Measurements from ENCODE around the gene WDR6. TPM values are rescaled to one million over a fixed set of nuclear protein-coding genes. Genes with fewer than 3 reads are reported as not detected.

The WDR6 gene
- total and polyA plus RNA-seq, 4 donors: 80.3 to 138 (median 109) TPM

DNA sequence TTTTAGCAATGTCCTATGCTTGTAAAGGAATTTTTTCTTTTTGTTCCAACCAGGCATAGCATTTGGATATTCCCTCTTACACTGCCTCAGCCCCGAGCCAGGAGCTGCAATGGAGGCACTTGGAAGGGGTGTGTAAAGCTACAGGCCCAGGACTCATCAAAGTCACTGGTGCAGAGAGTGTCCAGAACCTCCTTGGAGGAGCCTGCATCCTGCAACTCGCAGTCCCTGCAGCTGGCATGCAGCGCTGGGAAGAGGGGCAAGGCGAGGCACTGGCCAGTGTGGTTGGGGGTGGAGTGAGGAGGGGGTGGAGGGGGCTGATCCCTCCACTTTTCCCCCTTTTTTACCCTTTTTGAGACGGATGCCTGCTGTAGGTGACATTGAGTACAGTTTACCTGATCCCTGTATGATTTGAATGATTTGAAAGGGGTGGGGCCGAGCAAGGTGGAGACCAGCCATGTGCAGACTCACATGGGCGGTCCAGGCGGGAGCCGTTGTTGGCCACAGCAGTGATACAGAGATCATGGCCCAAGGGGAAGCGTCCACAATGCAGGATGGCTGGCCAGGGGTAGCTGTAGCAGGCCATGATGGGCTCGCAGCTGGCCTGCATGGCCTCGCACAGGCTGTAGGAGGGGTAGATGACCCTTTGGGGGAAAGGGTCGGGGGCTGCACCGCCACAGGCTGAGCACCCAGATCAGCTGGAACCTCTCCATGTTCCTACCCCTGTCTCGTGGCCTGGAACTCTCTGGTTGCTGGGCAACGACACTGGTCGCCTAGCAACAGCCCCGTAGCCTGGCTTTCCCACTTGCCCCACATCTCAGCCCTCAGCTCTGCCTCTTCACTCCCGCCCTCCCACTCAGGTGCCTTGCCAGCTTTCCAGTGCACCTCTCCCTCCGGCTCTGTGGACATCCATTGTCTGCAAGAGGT is 9.2 kb upstream of the WDR6 start:
- Histone ChIP-seq H3K9me3 (ENCODE audit: control insufficient read depth in 4 of 4, insufficient read depth in 3 of 4, low read length in 3 of 4) (no peaks in the 10 kb centered on the region), H3K9ac (ENCODE audit: insufficient read depth in 1 of 2, low read length in 2 of 2) (no peak overlapping the region), H3K27me3 (ENCODE audit: control insufficient read depth in 3 of 3, insufficient read depth in 3 of 3, low read length in 2 of 3) (no peaks in the 10 kb centered on the region), H3K4me3 (no peak overlapping the region), H3K36me3 (ENCODE audit: control insufficient read depth in 4 of 4, insufficient read depth in 4 of 4, low read length in 4 of 4) (peaks cover 0 to 12% (median 1%) of the 10 kb centered on the region in 4 donors), H3K27ac (ENCODE audit: low read depth in 1 of 2, low read length in 1 of 2) (no peak overlapping the region), H3K4me1 (ENCODE audit: control insufficient read depth in 5 of 5, insufficient read depth in 5 of 5, low read length in 5 of 5) (peaks cover 0 to 9% (median 2%) of the 10 kb centered on the region in 5 donors)
- ATAC-seq (ENCODE audit: insufficient read depth, low FRiP score): no peak
- TF ChIP-seq, protein P1, sequence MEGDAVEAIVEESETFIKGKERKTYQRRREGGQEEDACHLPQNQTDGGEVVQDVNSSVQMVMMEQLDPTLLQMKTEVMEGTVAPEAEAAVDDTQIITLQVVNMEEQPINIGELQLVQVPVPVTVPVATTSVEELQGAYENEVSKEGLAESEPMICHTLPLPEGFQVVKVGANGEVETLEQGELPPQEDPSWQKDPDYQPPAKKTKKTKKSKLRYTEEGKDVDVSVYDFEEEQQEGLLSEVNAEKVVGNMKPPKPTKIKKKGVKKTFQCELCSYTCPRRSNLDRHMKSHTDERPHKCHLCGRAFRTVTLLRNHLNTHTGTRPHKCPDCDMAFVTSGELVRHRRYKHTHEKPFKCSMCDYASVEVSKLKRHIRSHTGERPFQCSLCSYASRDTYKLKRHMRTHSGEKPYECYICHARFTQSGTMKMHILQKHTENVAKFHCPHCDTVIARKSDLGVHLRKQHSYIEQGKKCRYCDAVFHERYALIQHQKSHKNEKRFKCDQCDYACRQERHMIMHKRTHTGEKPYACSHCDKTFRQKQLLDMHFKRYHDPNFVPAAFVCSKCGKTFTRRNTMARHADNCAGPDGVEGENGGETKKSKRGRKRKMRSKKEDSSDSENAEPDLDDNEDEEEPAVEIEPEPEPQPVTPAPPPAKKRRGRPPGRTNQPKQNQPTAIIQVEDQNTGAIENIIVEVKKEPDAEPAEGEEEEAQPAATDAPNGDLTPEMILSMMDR (IDR thresholded peaks at IDR 0.05; ENCODE audit: control extremely low read depth, extremely low read depth): no peak
- 83 to 87% methylated on average over 20 of the region's 20 CpGs for WGBS, 2 donors
- DNase-seq: peak in 2 of 3 donors; percentile 55 to 60

GRCh38 chr3:48999085-48999858 is 7.9 kb upstream of the WDR6 start:
- no peak for DNase-seq
- no peaks in the 10 kb centered on the region for H3K27me3 ChIP-seq (ENCODE audit: control insufficient read depth in 3 of 3, insufficient read depth in 3 of 3, low read length in 2 of 3)
- H3K9me3 ChIP-seq (ENCODE audit: control insufficient read depth in 4 of 4, insufficient read depth in 3 of 4, low read length in 3 of 4): no peaks in the 10 kb centered on the region
- ATAC-seq (ENCODE audit: insufficient read depth, low FRiP score): no peak
- H3K4me3 ChIP-seq: no peak overlapping the region
- peaks cover 0 to 9% (median 2%) of the 10 kb centered on the region in 5 donors for H3K4me1 ChIP-seq (ENCODE audit: control insufficient read depth in 5 of 5, insufficient read depth in 5 of 5, low read length in 5 of 5)
- 85 to 87% methylated on average over 8 of the region's 8 CpGs for WGBS, 2 donors
- H3K27ac ChIP-seq (ENCODE audit: low read depth in 1 of 2, low read length in 1 of 2): no peak overlapping the region
- TF ChIP-seq, protein P1 (IDR thresholded peaks at IDR 0.05; ENCODE audit: control extremely low read depth, extremely low read depth): no peak
- H3K9ac ChIP-seq (ENCODE audit: insufficient read depth in 1 of 2, low read length in 2 of 2): no peak overlapping the region
- peaks cover 0 to 10% (median 1%) of the 10 kb centered on the region in 4 donors for H3K36me3 ChIP-seq (ENCODE audit: control insufficient read depth in 4 of 4, insufficient read depth in 4 of 4, low read length in 4 of 4)

DNA sequence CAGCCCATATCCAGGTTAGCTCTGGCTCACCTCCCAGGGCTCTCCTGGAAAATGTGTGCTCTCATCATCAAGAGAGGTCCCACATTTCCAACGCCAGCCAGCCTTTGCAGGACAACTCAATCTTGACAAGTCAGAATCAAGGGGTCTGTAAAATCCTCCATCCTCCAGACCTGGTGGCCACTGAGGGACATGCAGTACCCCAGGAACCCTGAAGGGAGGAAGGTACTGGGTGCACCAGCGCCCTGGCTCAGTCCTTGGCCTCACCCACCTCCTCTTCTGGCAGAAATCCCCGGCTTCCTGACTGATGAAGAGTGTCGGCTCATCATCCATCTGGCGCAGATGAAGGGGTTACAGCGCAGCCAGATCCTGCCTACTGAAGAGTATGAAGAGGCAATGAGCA is 6.0 kb upstream of the WDR6 start:
- no peak for DNase-seq
- Histone ChIP-seq H3K27ac (ENCODE audit: low read depth in 1 of 2, low read length in 1 of 2) (no peak overlapping the region), H3K27me3 (ENCODE audit: control insufficient read depth in 3 of 3, insufficient read depth in 3 of 3, low read length in 2 of 3) (no peaks in the 10 kb centered on the region), H3K36me3 (ENCODE audit: control insufficient read depth in 4 of 4, insufficient read depth in 4 of 4, low read length in 4 of 4) (peaks cover 0 to 7% (median 1%) of the 10 kb centered on the region in 4 donors), H3K4me1 (ENCODE audit: control insufficient read depth in 5 of 5, insufficient read depth in 5 of 5, low read length in 5 of 5) (peaks cover 0 to 9% (median 3%) of the 10 kb centered on the region in 5 donors), H3K4me3 (no peak overlapping the region), H3K9ac (ENCODE audit: insufficient read depth in 1 of 2, low read length in 2 of 2) (no peak overlapping the region), H3K9me3 (ENCODE audit: control insufficient read depth in 4 of 4, insufficient read depth in 3 of 4, low read length in 3 of 4) (no peaks in the 10 kb centered on the region)
- no peak for ATAC-seq (ENCODE audit: insufficient read depth, low FRiP score)
- TF ChIP-seq, protein P1 (IDR thresholded peaks at IDR 0.05; ENCODE audit: control extremely low read depth, extremely low read depth): no peak
- WGBS, 2 donors: 89 to 91% methylated on average over 6 of the region's 6 CpGs

Data from lung (tissue), 12 donors.